MM.1S (cell line): Measurements from ENCODE around the gene TTC38.

ENCODE experiments used
- EZH2phosphoT487 ChIP-seq: fragments of 300-600 bp; sonication (generic); IDR thresholded peaks from 2 replicates; pipeline ENCODE4 v1.6.1; 2018; ENCODE audit warnings: antibody characterized with exemption, low read length
- TF ChIP-seq, protein P1 (sequence below): fragments of 300-600 bp; sonication (generic); IDR thresholded peaks from 2 replicates; pipeline ENCODE4 v1.5.1; 2016; ENCODE audit warnings: antibody characterized with exemption, low read length, mixed read lengths

DNA sequence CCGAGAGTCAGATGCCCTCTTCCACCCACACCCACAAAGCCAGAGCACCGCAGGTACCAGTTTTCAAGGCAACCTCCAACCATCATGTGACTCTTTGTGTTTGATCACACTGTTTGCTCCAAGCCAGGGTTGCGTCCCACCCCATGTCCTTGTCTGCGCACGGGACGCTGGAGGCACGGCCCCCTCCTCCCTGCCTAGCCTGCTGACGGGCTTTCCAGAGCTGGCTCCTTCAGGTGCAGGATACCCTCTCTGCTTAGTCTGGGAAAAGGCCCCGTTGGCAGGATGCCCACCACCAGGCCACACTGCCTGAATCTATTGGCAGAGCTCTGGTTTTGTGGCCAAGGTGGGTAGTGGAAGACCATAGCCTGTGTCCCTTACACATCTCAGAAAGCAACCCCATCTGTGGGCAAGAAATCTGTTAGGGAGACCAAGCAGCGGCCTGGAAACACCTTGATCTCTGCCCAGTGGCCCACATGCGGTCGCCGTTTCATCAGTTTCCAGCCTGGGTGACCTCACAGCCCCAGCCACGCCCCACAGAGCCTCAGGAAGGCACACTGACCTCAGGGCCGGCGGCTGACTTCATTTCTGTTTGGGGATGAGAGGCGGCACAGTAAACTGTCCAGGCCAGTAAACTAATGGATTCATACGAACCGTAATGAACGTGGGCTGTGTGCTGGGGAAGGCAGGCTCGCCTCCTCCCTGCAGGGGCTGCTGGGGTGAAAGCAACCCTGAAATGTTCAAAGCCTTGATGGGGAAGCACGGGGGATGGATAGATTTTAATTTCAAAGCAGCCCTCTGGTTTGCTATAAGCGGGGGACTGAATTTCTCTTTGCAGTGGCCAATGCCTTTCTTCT is 43.5 kb upstream of the TTC38 start:
- TF ChIP-seq, protein P1, sequence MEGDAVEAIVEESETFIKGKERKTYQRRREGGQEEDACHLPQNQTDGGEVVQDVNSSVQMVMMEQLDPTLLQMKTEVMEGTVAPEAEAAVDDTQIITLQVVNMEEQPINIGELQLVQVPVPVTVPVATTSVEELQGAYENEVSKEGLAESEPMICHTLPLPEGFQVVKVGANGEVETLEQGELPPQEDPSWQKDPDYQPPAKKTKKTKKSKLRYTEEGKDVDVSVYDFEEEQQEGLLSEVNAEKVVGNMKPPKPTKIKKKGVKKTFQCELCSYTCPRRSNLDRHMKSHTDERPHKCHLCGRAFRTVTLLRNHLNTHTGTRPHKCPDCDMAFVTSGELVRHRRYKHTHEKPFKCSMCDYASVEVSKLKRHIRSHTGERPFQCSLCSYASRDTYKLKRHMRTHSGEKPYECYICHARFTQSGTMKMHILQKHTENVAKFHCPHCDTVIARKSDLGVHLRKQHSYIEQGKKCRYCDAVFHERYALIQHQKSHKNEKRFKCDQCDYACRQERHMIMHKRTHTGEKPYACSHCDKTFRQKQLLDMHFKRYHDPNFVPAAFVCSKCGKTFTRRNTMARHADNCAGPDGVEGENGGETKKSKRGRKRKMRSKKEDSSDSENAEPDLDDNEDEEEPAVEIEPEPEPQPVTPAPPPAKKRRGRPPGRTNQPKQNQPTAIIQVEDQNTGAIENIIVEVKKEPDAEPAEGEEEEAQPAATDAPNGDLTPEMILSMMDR = no peak
- no peak for TF ChIP-seq EZH2phosphoT487
